Liver (tissue), 3 donors: ENCODE data around the gene XNDC1N.
"Not testable (repeated sequence)": the region's sequence is repeated elsewhere in the genome, so short reads cannot be mapped to it uniquely, and the experiment has no call there.

Experiments
- EGR1 ChIP-seq, 2 donors: IDR thresholded peaks; 2 replicates each; pipeline ENCODE4 v1.6.1; 2016 to 2018; ENCODE audit warnings: antibody characterized with exemption in 2 of 2, low read depth in 2 of 2
- FOXA1 ChIP-seq: IDR thresholded peaks from 2 replicates; pipeline ENCODE4 v1.6.1; 2016; ENCODE audit warnings: antibody characterized with exemption
- GABPA ChIP-seq, 2 donors: IDR thresholded peaks in 1 of 2; conservative IDR thresholded peaks in 1 of 2; 2 replicates each; pipeline ENCODE4 v1.6.1; 2016; ENCODE audit warnings: antibody characterized with exemption in 2 of 2, mild to moderate bottlenecking in 1 of 2, moderate library complexity in 1 of 2
- HNF4G ChIP-seq: IDR thresholded peaks from 2 replicates; pipeline ENCODE4 v1.6.1; 2016; ENCODE audit warnings: antibody characterized with exemption
- JUND ChIP-seq, 2 donors: IDR thresholded peaks; 2 replicates each; pipeline ENCODE4 v1.6.1; 2016; ENCODE audit warnings: antibody characterized with exemption in 2 of 2
- RAD21 ChIP-seq, 2 donors: IDR thresholded peaks; 2 replicates each; pipeline ENCODE4 v1.6.1; 2016; ENCODE audit warnings: antibody characterized with exemption in 2 of 2, mild to moderate bottlenecking in 2 of 2
- TAF1 ChIP-seq: conservative IDR thresholded peaks from 2 replicates; pipeline ENCODE4 v1.6.1; 2016; ENCODE audit warnings: antibody characterized with exemption, mild to moderate bottlenecking
- YY1 ChIP-seq: IDR thresholded peaks from 2 replicates; pipeline ENCODE4 v1.6.1; 2016; ENCODE audit warnings: antibody characterized with exemption, mild to moderate bottlenecking
- TF ChIP-seq, protein P1 (sequence below): fragments of 150-350 bp; IDR thresholded peaks from 2 replicates; pipeline ENCODE4 v1.5.1; 2017; ENCODE audit warnings: improper control_type of control experiment, low read depth, low read length; ENCODE audit not compliant: missing input control
- TF ChIP-seq, protein P2 (sequence below): IDR thresholded peaks from 2 replicates; pipeline ENCODE4 v1.6.1; 2016; ENCODE audit warnings: antibody characterized with exemption, mild to moderate bottlenecking
- TF ChIP-seq, protein P3 (sequence below): IDR thresholded peaks from 2 replicates; pipeline ENCODE4 v1.6.1; 2016; ENCODE audit warnings: antibody characterized with exemption
- TF ChIP-seq, protein P4 (sequence below): IDR thresholded peaks from 2 replicates; pipeline ENCODE4 v1.6.1; 2016; ENCODE audit warnings: antibody characterized with exemption
- donor health status: healthy.
- donor health status: healthy.

DNA sequence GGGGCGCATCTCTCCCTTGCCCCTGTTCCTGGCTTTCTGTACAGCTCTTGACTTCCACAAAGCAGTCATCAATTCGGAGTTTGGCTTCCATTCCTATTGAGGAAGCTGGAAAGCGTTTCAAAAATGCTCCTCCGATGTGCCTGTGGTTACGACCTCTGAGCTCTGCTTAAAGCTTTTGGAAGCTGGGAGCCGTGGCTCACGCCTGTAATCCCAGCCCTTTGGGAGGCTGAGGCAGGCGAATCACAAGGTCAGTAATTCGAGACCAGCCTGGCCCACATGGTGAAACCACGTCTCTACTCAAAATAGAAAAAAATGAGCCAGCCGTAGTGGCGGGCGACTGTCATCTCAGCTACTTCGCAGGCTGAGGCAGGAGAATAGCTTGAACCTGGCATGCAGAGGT is 27.3 kb downstream of the XNDC1N start:
- TF ChIP-seq TAF1; EGR1 (IDR thresholded peaks at IDR 0.05; ENCODE audit: low read depth in 2 of 2); JUND (IDR thresholded peaks at IDR 0.05); RAD21 (IDR thresholded peaks at IDR 0.05); HNF4G; GABPA (IDR thresholded peaks at IDR 0.05 in 1 of 2, conservative IDR thresholded peaks at IDR 0.05 in 1 of 2); YY1; FOXA1: not testable (repeated sequence)
- TF ChIP-seq, protein P1, sequence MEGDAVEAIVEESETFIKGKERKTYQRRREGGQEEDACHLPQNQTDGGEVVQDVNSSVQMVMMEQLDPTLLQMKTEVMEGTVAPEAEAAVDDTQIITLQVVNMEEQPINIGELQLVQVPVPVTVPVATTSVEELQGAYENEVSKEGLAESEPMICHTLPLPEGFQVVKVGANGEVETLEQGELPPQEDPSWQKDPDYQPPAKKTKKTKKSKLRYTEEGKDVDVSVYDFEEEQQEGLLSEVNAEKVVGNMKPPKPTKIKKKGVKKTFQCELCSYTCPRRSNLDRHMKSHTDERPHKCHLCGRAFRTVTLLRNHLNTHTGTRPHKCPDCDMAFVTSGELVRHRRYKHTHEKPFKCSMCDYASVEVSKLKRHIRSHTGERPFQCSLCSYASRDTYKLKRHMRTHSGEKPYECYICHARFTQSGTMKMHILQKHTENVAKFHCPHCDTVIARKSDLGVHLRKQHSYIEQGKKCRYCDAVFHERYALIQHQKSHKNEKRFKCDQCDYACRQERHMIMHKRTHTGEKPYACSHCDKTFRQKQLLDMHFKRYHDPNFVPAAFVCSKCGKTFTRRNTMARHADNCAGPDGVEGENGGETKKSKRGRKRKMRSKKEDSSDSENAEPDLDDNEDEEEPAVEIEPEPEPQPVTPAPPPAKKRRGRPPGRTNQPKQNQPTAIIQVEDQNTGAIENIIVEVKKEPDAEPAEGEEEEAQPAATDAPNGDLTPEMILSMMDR: not testable (repeated sequence)
- TF ChIP-seq, protein P2, sequence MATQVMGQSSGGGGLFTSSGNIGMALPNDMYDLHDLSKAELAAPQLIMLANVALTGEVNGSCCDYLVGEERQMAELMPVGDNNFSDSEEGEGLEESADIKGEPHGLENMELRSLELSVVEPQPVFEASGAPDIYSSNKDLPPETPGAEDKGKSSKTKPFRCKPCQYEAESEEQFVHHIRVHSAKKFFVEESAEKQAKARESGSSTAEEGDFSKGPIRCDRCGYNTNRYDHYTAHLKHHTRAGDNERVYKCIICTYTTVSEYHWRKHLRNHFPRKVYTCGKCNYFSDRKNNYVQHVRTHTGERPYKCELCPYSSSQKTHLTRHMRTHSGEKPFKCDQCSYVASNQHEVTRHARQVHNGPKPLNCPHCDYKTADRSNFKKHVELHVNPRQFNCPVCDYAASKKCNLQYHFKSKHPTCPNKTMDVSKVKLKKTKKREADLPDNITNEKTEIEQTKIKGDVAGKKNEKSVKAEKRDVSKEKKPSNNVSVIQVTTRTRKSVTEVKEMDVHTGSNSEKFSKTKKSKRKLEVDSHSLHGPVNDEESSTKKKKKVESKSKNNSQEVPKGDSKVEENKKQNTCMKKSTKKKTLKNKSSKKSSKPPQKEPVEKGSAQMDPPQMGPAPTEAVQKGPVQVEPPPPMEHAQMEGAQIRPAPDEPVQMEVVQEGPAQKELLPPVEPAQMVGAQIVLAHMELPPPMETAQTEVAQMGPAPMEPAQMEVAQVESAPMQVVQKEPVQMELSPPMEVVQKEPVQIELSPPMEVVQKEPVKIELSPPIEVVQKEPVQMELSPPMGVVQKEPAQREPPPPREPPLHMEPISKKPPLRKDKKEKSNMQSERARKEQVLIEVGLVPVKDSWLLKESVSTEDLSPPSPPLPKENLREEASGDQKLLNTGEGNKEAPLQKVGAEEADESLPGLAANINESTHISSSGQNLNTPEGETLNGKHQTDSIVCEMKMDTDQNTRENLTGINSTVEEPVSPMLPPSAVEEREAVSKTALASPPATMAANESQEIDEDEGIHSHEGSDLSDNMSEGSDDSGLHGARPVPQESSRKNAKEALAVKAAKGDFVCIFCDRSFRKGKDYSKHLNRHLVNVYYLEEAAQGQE: not testable (repeated sequence)
- TF ChIP-seq, protein P3, sequence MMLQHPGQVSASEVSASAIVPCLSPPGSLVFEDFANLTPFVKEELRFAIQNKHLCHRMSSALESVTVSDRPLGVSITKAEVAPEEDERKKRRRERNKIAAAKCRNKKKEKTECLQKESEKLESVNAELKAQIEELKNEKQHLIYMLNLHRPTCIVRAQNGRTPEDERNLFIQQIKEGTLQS: not testable (repeated sequence)
- TF ChIP-seq, protein P4, sequence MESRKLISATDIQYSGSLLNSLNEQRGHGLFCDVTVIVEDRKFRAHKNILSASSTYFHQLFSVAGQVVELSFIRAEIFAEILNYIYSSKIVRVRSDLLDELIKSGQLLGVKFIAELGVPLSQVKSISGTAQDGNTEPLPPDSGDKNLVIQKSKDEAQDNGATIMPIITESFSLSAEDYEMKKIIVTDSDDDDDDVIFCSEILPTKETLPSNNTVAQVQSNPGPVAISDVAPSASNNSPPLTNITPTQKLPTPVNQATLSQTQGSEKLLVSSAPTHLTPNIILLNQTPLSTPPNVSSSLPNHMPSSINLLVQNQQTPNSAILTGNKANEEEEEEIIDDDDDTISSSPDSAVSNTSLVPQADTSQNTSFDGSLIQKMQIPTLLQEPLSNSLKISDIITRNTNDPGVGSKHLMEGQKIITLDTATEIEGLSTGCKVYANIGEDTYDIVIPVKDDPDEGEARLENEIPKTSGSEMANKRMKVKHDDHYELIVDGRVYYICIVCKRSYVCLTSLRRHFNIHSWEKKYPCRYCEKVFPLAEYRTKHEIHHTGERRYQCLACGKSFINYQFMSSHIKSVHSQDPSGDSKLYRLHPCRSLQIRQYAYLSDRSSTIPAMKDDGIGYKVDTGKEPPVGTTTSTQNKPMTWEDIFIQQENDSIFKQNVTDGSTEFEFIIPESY: not testable (repeated sequence)
